ENCODE data around the gene SNAP25. TPM values are rescaled to one million over a fixed set of nuclear protein-coding genes. Genes with fewer than 3 reads are reported as not detected.

Gene SNAP25
- total and polyA plus RNA-seq, 10 of the 15 experiments (the other 5 are each of a cell fraction or from before 2014, with no cell fraction given): not detected

DNA sequence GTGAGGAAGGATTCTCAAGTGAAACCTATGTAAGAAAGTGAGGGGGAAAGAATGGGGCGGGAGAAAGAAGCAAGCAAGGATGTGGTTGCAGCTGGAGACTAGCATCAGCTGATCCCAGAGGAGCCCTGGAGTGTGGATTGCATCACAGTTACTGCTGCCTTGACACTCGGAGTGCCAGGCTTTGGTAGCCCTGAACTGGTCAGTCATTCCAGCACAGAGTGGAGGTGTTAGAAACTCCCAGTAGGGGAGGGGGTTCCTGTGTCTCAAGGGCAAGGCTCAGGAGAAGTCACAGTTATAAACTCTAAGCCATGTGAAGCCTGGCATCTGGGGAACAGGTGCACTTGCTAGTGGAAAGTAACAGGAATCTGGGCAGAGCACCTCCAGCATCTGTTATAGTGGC lies 23.5 kb downstream of the SNAP25 start:
- WGBS (ENCODE audit: insufficient coverage, insufficient replicate concordance, low lambda C conversion rate, missing lambda C conversion rate): 27% methylated on average over 2 of the region's 2 CpGs

DNA sequence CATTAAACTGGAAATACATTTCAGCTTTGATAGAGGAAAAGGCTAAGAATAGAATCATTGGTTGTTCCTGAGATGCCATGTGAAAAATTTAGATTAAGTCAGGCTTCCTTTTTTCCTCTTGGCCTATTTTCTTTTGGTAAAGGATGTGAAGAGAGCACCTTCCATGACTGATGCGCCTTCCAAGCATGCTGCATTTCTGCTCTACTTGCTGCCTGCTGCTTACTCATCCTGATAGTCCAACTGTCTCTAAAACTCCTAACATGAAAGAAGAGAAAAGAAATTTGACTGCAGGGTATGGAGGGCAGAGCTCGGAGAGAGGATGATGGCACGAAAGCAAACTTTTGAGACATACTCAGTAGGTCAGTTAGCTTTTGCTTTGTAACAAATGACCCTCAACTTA lies 28.8 kb downstream of the SNAP25 start:
- POLR2A ChIA-PET: no interaction called here
- H3K27ac ChIP-seq (ENCODE audit: control insufficient read depth, insufficient read depth): no peak overlapping the region
- H3K9me3 ChIP-seq (replicated peaks; ENCODE audit: control insufficient read depth, insufficient read depth, low read length): no peaks in the 10 kb centered on the region
- TF ChIP-seq TCF3 (IDR thresholded peaks at IDR 0.05; ENCODE audit: borderline replicate concordance, insufficient read depth, low read depth, low read length) (no peak), EGR1 (IDR thresholded peaks at IDR 0.05; ENCODE audit: borderline replicate concordance in 1 of 2, low read depth in 2 of 2, low read length in 2 of 2) (no peak)
- TF ChIP-seq, protein P1, sequence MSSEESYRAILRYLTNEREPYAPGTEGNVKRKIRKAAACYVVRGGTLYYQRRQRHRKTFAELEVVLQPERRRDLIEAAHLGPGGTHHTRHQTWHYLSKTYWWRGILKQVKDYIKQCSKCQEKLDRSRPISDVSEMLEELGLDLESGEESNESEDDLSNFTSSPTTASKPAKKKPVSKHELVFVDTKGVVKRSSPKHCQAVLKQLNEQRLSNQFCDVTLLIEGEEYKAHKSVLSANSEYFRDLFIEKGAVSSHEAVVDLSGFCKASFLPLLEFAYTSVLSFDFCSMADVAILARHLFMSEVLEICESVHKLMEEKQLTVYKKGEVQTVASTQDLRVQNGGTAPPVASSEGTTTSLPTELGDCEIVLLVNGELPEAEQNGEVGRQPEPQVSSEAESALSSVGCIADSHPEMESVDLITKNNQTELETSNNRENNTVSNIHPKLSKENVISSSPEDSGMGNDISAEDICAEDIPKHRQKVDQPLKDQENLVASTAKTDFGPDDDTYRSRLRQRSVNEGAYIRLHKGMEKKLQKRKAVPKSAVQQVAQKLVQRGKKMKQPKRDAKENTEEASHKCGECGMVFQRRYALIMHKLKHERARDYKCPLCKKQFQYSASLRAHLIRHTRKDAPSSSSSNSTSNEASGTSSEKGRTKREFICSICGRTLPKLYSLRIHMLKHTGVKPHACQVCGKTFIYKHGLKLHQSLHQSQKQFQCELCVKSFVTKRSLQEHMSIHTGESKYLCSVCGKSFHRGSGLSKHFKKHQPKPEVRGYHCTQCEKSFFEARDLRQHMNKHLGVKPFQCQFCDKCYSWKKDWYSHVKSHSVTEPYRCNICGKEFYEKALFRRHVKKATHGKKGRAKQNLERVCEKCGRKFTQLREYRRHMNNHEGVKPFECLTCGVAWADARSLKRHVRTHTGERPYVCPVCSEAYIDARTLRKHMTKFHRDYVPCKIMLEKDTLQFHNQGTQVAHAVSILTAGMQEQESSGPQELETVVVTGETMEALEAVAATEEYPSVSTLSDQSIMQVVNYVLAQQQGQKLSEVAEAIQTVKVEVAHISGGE (CRISPR knock-in tag; IDR thresholded peaks at IDR 0.05): no peak
- in situ Hi-C loops (cut with MboI): no loop called here
- ATAC-seq: no peak
- H3K79me2 ChIP-seq (ENCODE audit: control insufficient read depth, insufficient read depth, low read length): no peaks in the 10 kb centered on the region
- no peaks in the 10 kb centered on the region for H3K4me1 ChIP-seq (ENCODE audit: control insufficient read depth, insufficient read depth, low read length)
- DNase-seq (ENCODE audit: low read depth, low spot score): no peak
- no peak overlapping the region for H3K9ac ChIP-seq (ENCODE audit: control insufficient read depth, insufficient read depth, low read length)
- BruUV-seq (replicated peaks): no TSS peak
- no peak for FAIRE-seq
- intact Hi-C loops (cut with micrococcal nuclease; ENCODE audit: unreplicated experiment): no loop called here
- CTCF ChIA-PET: interaction anchor here (1.2 kb wide), 1 partner anchor 15 kb away, joined by 4 read pairs; no protein-coding TSS in a partner anchor
- no peaks in the 10 kb centered on the region for H4K20me1 ChIP-seq (ENCODE audit: control insufficient read depth, insufficient read depth)
- H3K27me3 ChIP-seq (replicated peaks in 1 of 2; ENCODE audit: control insufficient read depth in 2 of 2, insufficient read depth in 2 of 2, low read length in 1 of 2): no peaks in the 10 kb centered on the region
- H3K4me3 ChIP-seq: no peak overlapping the region
- H3K4me2 ChIP-seq (ENCODE audit: control insufficient read depth, insufficient read depth): no peak overlapping the region
- no peaks in the 10 kb centered on the region for H3K36me3 ChIP-seq (ENCODE audit: control insufficient read depth in 2 of 2, insufficient read depth in 2 of 2, low read length in 1 of 2)
- H2AFZ ChIP-seq (ENCODE audit: control insufficient read depth, low read depth, low read length): no peak overlapping the region
- RAD21 ChIA-PET (ENCODE audit: unreplicated experiment): no interaction called here
- WGBS (ENCODE audit: insufficient coverage, insufficient replicate concordance, low lambda C conversion rate, missing lambda C conversion rate): 6% methylated on average over 2 of the region's 3 CpGs
- SMC1A ChIA-PET (ENCODE audit: uncharacterized antibody, unreplicated experiment): no interaction called here

More for the DNA sequence above, 23.5 kb downstream of the SNAP25 start:
- no TSS peak for BruUV-seq (replicated peaks)
- H2AFZ ChIP-seq (ENCODE audit: control insufficient read depth, low read depth, low read length): no peak overlapping the region
- no peak overlapping the region for H3K4me3 ChIP-seq
- H3K4me2 ChIP-seq (ENCODE audit: control insufficient read depth, insufficient read depth): no peak overlapping the region
- no peak overlapping the region for H3K9ac ChIP-seq (ENCODE audit: control insufficient read depth, insufficient read depth, low read length)
- ChIA-PET RAD21 (ENCODE audit: unreplicated experiment) (no interaction called here), POLR2A (no interaction called here), CTCF (interaction anchor here (0.6 to 1.2 kb wide), 2 partner anchors 10 to 14 kb away, joined by 3 to 4 read pairs; no protein-coding TSS in a partner anchor), SMC1A (ENCODE audit: uncharacterized antibody, unreplicated experiment) (no interaction called here)
- no peaks in the 10 kb centered on the region for H4K20me1 ChIP-seq (ENCODE audit: control insufficient read depth, insufficient read depth)
- no peak overlapping the region for H3K27ac ChIP-seq (ENCODE audit: control insufficient read depth, insufficient read depth)
- no peak for DNase-seq (ENCODE audit: low read depth, low spot score)
- intact Hi-C loops (cut with micrococcal nuclease; ENCODE audit: unreplicated experiment) (no loop called here), in situ Hi-C loops (cut with MboI) (no loop called here)
- H3K9me3 ChIP-seq (replicated peaks; ENCODE audit: control insufficient read depth, insufficient read depth, low read length): no peaks in the 10 kb centered on the region
- peaks cover 0 to under 1% of the 10 kb centered on the region in 2 experiments; a peak in 1 of 4 replicates for H3K27me3 ChIP-seq (replicated peaks in 1 of 2; ENCODE audit: control insufficient read depth in 2 of 2, insufficient read depth in 2 of 2, low read length in 1 of 2)
- TF ChIP-seq HCFC1 (IDR thresholded peaks at IDR 0.05; ENCODE audit: low read length) (no peak), RUNX3 (IDR thresholded peaks at IDR 0.05; ENCODE audit: low read length) (no peak)
- no peaks in the 10 kb centered on the region for H3K36me3 ChIP-seq (ENCODE audit: control insufficient read depth in 2 of 2, insufficient read depth in 2 of 2, low read length in 1 of 2)
- FAIRE-seq: no peak
- no peak for ATAC-seq
- H3K79me2 ChIP-seq (ENCODE audit: control insufficient read depth, insufficient read depth, low read length): no peaks in the 10 kb centered on the region
- H3K4me1 ChIP-seq (ENCODE audit: control insufficient read depth, insufficient read depth, low read length): no peaks in the 10 kb centered on the region
